Hematopoietic multipotent progenitor cell treated with erythropoietin and hydrocortisone succinate and interleukin-3 and kit ligand, for 17 days (in vitro differentiated cells): ENCODE results near the gene FIBCD1.

Source experiments
- DNase-seq: peaks from one replicate; pipeline ENCODE4 v3.0.0-alpha.2; 2015; ENCODE audit warnings: low spot score

FIBCD1 gene

GRCh38 chr9:130954317-130954716 lies 15.3 kb upstream of the FIBCD1 start:
- no peak for DNase-seq

DNA sequence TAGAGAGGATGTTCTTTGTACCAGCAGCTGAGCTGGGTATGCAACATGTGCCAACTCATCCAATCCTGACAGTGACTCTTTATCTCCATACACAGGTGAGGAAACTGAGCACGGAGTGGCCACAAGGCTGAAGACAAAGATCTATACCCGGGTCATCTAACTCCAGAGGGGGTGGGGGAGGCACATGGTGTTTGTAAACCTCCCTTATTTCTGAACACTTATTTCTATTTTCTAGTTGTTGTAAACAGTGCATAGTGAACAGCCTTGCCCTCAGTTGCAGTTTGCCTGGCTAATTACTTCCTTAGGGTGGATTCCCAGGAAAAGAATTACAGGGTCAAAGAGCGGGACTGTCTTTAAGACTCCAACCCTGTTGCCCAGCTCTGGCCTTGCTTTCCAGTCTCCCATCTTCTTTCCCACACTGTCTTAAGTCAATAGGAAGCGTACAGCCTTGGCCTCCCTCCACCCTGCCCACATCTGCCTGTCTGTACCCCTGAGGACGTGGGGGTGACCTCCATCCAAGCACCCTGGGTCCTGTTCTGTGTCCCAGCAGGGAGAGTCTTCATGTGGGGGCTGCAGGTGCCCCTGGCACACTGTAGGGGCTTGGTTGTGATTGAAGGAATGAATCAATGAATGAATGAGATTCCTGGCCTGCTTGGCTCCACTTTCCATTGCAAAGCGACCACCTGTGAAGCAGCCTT lies 13.2 kb upstream of the FIBCD1 start:
- DNase-seq: no peak

- no peak for DNase-seq
Measured at GRCh38 chr9:130950039-130950311, 10.9 kb upstream of the FIBCD1 start.

DNA sequence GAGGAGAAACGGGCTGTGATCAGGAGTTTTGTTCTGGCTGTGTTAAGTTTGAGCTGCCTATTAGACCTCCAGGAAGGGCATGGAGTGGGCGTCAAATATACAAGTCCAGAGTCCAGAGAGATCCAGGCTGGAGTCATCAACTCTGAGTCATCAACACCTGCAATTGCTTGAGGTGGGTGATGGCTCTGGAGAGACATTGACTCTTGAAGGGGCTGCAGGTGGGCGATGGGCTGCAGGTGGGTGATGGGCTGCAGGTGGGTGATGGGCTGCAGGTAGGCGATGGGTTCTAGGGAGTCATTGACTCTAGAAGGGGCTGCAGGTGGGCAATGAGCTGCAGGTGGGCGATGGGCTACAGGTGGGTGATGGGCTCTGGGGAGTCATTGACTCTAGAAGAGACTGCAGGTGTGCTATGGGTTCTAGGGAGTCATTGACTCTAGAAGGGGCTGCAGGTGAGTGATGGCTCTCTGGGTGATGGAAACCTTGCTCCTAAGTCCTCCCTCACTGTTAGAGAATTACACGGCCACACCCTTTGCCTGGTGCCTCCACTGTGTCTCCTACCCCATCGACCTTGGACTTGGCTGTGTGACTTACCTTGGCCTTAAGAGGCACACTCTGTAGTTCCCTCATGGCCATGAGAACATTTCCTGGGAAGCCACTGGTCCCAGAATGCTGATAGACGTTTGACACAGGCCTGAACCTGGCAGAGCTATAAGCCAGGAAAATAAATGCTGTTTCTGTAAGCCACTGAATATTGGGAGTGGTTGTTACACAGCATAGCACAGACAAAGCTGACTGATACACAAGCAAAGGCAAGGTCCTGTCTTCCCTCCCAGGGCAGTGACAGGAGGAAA lies 10.4 kb upstream of the FIBCD1 start:
- DNase-seq: no peak

- DNase-seq: no peak
Measured at GRCh38 chr9:130948266-130948665, 9.2 kb upstream of the FIBCD1 start.

- DNase-seq: no peak
Measured at GRCh38 chr9:130947618-130948140, 8.6 kb upstream of the FIBCD1 start.

GRCh38 chr9:130946766-130947617 lies 7.9 kb upstream of the FIBCD1 start:
- DNase-seq: peak; percentile 8

- DNase-seq: no peak
Measured at GRCh38 chr9:130945173-130945572, 6.1 kb upstream of the FIBCD1 start.

- DNase-seq: no peak
Measured at GRCh38 chr9:130944510-130945058, 5.5 kb upstream of the FIBCD1 start.

GRCh38 chr9:130943777-130944176 lies 4.7 kb upstream of the FIBCD1 start:
- DNase-seq: no peak

DNA sequence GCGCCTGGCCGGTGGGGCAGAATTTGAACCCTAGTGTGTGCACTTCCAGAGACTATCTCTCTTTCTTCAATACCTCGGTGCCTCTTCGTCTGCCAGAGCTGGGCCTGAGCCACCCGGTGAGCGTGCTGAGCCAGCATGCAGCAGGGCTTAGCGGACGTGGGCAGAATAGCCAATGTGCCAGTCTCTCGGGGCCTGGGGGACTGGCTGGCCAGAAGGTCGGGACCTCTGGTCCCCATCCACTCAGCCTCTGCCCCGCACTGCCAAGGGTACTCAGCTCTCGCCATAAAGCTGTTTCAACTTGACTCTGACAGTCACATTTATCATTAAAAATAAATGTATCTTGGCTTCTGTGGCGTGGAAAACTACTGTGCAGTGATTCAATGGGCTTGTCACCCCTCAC lies 4.2 kb upstream of the FIBCD1 start:
- DNase-seq: no peak

GRCh38 chr9:130942679-130943078 lies 3.6 kb upstream of the FIBCD1 start:
- no peak for DNase-seq

DNA sequence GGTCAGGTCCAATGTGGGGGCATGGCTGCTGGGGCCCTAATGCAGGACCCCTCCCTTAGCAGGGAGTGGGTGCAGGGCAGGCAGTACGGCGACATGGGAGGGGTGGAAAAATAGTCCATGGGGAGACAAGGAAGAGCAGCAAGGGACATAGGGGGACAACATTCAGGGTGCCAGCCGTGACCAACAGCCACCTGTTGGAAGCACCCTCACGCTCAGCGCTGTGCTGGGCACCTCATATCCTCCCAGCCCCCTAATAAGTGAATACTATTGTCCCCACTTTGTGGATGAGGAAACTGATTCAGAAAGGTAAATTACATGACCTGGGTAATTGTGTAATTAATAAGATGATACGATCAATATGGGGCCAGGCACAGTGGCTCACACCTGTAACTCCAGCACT lies 3.0 kb upstream of the FIBCD1 start:
- no peak for DNase-seq

GRCh38 chr9:130940693-130941576 lies 1.9 kb upstream of the FIBCD1 start:
- peak; percentile 57 for DNase-seq

DNA sequence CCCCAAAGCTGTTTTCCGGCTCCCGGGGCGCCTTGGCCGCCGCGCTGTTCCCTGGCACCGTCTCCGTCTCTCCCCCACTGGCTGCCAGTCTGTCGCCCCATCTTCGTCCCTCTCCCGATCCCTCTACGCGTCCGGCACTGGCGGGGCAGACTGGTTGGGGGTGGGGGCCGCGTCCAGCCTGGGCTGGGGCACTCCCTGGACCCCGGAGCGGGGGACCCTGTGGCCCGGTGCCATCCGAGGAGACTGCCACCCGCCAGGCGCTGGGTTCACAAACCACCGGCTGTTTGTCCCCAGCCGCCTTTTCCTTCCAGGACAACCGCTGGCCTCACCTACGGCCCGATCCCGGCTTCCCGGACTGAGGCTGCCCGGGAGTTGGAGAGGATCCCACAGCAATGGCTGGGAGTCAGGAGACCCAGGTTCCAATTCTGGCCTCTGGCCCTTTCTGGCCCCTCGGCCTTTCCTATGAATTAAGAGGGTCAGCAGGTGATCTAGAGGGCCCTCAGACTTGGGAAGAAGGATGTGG lies 1.0 kb upstream of the FIBCD1 start:
- no peak for DNase-seq

DNA sequence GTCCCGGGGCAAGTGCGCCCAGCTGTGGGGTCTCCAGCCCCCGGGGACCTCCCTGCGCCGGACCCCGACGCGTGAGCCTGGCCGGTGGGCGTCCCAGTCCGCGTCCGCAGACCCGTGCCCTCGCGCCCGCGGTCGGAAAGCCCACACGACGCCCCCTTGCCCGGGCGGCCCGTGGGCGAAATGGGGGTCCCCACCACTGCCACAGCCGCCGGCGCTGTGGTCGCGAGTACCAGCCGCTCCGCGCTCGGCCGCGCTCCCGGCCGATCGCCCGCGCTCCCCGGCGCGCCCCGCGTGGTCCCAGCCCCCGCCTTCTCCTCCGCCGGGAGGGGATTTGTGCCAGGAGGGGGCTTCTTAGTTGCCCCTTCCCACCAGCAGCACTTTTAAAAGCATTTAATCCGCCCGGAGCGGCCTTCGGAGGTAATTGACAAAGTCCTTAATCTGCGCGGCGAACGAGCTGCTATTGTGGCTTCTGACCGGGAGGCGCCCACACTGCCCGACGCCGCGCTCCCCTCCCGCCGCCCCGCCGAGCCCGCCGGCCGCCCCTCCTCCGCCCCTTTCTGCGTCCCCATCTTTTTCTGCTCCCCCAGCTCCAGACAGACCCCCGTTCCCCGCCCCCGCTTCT lies 469 bp upstream of the FIBCD1 start:
- no peak for DNase-seq

DNA sequence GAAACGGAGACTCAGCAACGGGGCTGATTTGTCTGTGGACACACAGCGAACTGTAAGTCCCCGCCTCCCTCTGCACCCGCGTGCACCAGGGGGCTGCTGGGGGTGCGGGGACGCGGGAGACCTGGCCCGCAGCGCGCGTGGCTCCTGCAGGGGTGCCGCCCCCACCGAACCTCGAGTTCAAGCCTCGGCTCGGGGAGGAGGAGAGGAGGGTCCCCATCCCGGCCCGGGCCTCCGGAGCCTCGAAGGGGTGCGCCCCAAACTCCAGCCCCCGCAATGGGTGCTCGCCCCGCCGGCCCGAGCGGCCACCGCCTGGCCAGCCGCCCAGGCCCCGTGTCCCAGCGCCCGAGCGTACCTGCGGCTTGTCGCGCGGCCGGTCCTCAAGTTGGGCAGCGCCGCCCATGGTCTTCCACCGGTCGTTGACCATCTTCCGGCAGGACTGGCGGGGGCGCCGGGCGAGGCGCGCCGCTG lies 829 bp downstream of the FIBCD1 start:
- no peak for DNase-seq

DNA sequence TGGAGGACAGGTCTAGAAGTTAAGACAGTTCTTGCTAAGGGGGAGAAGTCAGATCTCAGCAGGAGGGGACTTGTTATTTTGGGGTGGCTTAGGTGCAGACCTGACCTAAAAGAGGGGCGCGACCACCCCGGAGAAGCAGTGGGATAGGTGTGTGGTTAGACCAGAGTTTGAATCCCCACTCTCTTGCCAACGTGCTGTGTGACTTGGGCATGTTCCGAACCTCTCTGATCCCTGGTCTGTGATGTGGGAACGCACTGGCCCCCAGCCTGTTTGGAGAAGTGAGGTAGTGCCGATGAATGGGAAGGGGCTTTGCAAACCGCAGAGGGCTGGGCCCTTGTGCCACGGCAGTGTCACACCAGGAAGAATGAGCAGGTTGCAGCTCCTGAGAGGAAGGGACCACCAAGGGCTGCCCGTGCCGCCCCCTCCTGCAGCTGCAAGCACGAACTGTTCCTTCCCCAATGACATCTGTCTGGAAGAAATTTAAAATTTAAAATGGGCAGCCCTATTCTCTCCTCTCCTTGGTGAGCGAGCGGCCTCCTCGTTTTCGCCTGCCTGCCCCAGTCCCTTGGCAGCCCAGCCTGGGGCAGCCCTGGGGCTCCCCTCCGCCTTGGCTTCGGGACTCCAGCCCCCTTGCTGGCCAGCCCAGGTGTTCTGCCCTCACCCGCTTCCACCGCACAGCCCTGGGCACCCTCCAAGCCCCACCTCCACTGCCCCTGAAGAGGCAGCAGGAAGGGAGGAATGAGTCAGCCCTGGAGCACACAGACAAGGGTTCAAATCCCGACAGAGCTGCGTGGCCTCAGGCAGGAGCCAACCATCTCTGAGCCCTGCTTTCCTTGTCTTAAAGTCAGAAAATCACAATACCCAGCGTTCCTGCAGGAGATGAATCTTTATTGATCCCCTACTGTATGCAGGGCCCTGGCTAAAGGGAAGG lies 1.6 kb downstream of the FIBCD1 start:
- DNase-seq: no peak
